ENCODE results near the gene KLHL29. TPM values are rescaled to one million over a fixed set of nuclear protein-coding genes. Genes with fewer than 3 reads are reported as not detected.

KLHL29 gene
- total RNA-seq, 1 experiment from 2014 or later: 2.6 TPM

- H3K27me3 ChIP-seq (ENCODE audit: low read length): no peaks in the 10 kb centered on the region
- no peaks in the 10 kb centered on the region for H3K4me1 ChIP-seq (ENCODE audit: insufficient read depth, low read length)
- TF ChIP-seq EZH2 (IDR thresholded peaks at IDR 0.05; ENCODE audit: low read length, unreplicated experiment) (no peak), EZH2phosphoT487 (IDR thresholded peaks at IDR 0.05; ENCODE audit: borderline replicate concordance, low read length) (no peak)
- TF ChIP-seq, protein P1, sequence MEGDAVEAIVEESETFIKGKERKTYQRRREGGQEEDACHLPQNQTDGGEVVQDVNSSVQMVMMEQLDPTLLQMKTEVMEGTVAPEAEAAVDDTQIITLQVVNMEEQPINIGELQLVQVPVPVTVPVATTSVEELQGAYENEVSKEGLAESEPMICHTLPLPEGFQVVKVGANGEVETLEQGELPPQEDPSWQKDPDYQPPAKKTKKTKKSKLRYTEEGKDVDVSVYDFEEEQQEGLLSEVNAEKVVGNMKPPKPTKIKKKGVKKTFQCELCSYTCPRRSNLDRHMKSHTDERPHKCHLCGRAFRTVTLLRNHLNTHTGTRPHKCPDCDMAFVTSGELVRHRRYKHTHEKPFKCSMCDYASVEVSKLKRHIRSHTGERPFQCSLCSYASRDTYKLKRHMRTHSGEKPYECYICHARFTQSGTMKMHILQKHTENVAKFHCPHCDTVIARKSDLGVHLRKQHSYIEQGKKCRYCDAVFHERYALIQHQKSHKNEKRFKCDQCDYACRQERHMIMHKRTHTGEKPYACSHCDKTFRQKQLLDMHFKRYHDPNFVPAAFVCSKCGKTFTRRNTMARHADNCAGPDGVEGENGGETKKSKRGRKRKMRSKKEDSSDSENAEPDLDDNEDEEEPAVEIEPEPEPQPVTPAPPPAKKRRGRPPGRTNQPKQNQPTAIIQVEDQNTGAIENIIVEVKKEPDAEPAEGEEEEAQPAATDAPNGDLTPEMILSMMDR (conservative IDR thresholded peaks at IDR 0.05; ENCODE audit: low read depth, low read length): no peak
- no peaks in the 10 kb centered on the region for H3F3A ChIP-seq (ENCODE audit: low read length, unreplicated experiment)
- no peaks in the 10 kb centered on the region for H3K79me2 ChIP-seq (ENCODE audit: low read length)
- no peaks in the 10 kb centered on the region for H3K36me3 ChIP-seq (ENCODE audit: low read depth, low read length)
- H3K9ac ChIP-seq (ENCODE audit: low read length): no peak overlapping the region
- no peak overlapping the region for H2AFZ ChIP-seq (ENCODE audit: low read length)
- no peak overlapping the region for H3K27ac ChIP-seq (ENCODE audit: low read length)
- DNase-seq (no peak), ATAC-seq (no peak)
- ChIA-PET POLR2A (ENCODE audit: unreplicated experiment) (no interaction called here), CTCF (no interaction called here)
- no peaks in the 10 kb centered on the region for H4K20me1 ChIP-seq (ENCODE audit: low read length)
- no peaks in the 10 kb centered on the region for H3K9me2 ChIP-seq (replicated peaks; ENCODE audit: low read length)
- H3K4me2 ChIP-seq (ENCODE audit: low read length): no peak overlapping the region
- H3K9me3 ChIP-seq (ENCODE audit: low read length): no peaks in the 10 kb centered on the region
- intact Hi-C loops (cut with micrococcal nuclease): no loop called here
- no TSS peak for BruUV-seq (replicated peaks)
- no peak overlapping the region for H3K4me3 ChIP-seq (ENCODE audit: low read length)
Measured at GRCh38 chr2:23489471-23490322, 104.7 kb downstream of the KLHL29 start.

GRCh38 chr2:23491591-23492336 lies 106.8 kb downstream of the KLHL29 start:
- DNase-seq (no peak), ATAC-seq (no peak)
- TF ChIP-seq EZH2 (IDR thresholded peaks at IDR 0.05; ENCODE audit: low read length, unreplicated experiment): no peak
- TF ChIP-seq, protein P1 (conservative IDR thresholded peaks at IDR 0.05; ENCODE audit: low read depth, low read length): no peak
- TF ChIP-seq EZH2phosphoT487 (IDR thresholded peaks at IDR 0.05; ENCODE audit: borderline replicate concordance, low read length): no peak
- no peaks in the 10 kb centered on the region for H3F3A ChIP-seq (ENCODE audit: low read length, unreplicated experiment)
- H3K9ac ChIP-seq (ENCODE audit: low read length): no peak overlapping the region
- no peak overlapping the region for H2AFZ ChIP-seq (ENCODE audit: low read length)
- intact Hi-C loops (cut with micrococcal nuclease): no loop called here
- no peaks in the 10 kb centered on the region for H3K4me1 ChIP-seq (ENCODE audit: insufficient read depth, low read length)
- H3K27me3 ChIP-seq (ENCODE audit: low read length): no peaks in the 10 kb centered on the region
- H4K20me1 ChIP-seq (ENCODE audit: low read length): no peaks in the 10 kb centered on the region
- no peak overlapping the region for H3K27ac ChIP-seq (ENCODE audit: low read length)
- no peaks in the 10 kb centered on the region for H3K9me3 ChIP-seq (ENCODE audit: low read length)
- H3K36me3 ChIP-seq (ENCODE audit: low read depth, low read length): no peaks in the 10 kb centered on the region
- H3K4me3 ChIP-seq (ENCODE audit: low read length): no peak overlapping the region
- CTCF ChIA-PET: no interaction called here
- no TSS peak for BruUV-seq (replicated peaks)
- no peak overlapping the region for H3K4me2 ChIP-seq (ENCODE audit: low read length)
- no peaks in the 10 kb centered on the region for H3K79me2 ChIP-seq (ENCODE audit: low read length)
- POLR2A ChIA-PET (ENCODE audit: unreplicated experiment): no interaction called here
- H3K9me2 ChIP-seq (replicated peaks; ENCODE audit: low read length): no peaks in the 10 kb centered on the region

GRCh38 chr2:23492337-23492675 lies 107.3 kb downstream of the KLHL29 start:
- Histone ChIP-seq H2AFZ (ENCODE audit: low read length) (no peak overlapping the region), H3K4me2 (ENCODE audit: low read length) (no peak overlapping the region), H3K79me2 (ENCODE audit: low read length) (no peaks in the 10 kb centered on the region), H3K27ac (ENCODE audit: low read length) (no peak overlapping the region), H3K4me3 (ENCODE audit: low read length) (no peak overlapping the region), H3K36me3 (ENCODE audit: low read depth, low read length) (no peaks in the 10 kb centered on the region), H3K9me2 (replicated peaks; ENCODE audit: low read length) (no peaks in the 10 kb centered on the region), H4K20me1 (ENCODE audit: low read length) (no peaks in the 10 kb centered on the region), H3F3A (ENCODE audit: low read length, unreplicated experiment) (no peaks in the 10 kb centered on the region), H3K9me3 (ENCODE audit: low read length) (no peaks in the 10 kb centered on the region), H3K4me1 (ENCODE audit: insufficient read depth, low read length) (no peaks in the 10 kb centered on the region), H3K27me3 (ENCODE audit: low read length) (no peaks in the 10 kb centered on the region), H3K9ac (ENCODE audit: low read length) (no peak overlapping the region)
- intact Hi-C loops (cut with micrococcal nuclease): no loop called here
- no peak for ATAC-seq
- ChIA-PET POLR2A (ENCODE audit: unreplicated experiment) (no interaction called here), CTCF (no interaction called here)
- no peak for DNase-seq
- TF ChIP-seq EZH2phosphoT487 (IDR thresholded peaks at IDR 0.05; ENCODE audit: borderline replicate concordance, low read length) (no peak), EZH2 (IDR thresholded peaks at IDR 0.05; ENCODE audit: low read length, unreplicated experiment) (no peak)
- TF ChIP-seq, protein P1 (conservative IDR thresholded peaks at IDR 0.05; ENCODE audit: low read depth, low read length): no peak
- no TSS peak for BruUV-seq (replicated peaks)
